Measurements from ENCODE around the gene KIAA1217.

Gene KIAA1217

DNA sequence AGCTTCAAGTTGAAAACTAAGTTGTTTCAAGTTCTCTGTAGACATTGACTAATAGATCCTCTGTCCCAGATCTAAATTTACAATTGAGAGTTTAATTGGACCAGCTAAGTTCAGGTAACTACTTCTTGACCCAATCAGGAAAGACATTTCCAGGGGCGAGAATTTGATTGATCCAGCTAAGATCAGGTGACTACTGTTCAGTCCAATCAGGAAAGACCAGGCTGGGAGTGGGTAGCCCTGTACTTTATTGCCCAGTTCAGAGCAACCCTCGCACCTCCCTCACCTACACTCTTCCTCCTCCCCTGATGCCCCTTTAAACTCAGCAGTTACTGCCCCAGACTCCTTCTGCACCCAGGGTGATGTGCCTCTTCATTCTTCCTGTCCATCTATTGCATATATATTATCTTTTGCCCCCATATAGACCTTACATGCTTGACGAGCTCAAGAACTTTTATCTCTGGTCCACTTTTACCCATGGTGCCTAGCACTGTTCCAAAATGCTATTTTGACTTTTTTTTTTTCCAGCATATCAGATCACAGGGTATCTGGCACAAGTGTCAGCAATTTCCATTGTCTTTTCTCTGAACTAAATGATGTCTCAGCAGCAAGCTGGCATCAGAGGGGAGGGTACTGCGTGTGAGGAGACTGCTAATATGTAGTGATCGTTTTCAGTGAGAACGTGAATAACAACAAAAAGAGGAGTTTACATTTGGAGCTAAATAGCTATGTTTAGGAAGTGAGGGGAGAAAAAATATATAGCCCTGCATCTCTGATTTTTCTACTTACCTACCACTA lies 169.4 kb downstream of the KIAA1217 start:
- DNase-seq: no peak

DNA sequence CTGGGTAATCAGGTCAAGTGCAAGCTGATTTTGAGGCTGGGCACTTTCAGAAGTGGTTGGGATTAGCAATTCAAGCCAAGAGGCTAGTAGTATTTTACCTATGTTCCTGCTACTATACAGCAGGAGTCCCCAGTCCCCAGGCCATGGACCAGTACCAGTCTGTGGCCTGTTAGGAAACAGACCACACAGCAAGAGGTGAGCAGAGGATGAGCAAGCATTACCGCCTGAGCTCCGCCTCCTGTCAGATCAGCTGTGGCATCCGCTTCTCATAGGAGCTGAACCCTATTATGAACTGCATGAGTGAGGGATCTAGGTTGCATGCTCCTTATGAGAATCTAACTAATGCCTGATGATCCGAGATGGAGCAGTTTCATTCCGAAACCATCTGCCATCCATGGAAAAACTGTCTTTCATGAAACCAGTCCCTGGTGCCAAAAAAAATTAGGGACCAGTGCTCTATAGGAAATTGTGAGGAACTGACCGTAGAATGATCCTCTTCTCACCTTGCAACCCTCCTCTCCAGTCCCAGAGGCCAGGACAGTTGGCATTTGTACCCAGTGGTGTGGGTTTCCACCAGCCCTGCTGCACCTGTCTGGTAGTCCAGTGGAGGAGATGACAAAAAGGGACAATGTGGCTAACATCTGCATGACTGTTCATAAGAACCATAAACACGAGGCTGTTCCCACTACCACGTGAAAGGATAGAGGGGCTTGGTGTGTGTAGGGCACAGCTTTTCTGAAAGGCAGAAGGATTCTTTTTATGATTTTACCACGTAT lies 172.5 kb downstream of the KIAA1217 start:
- no peak for DNase-seq

DNA sequence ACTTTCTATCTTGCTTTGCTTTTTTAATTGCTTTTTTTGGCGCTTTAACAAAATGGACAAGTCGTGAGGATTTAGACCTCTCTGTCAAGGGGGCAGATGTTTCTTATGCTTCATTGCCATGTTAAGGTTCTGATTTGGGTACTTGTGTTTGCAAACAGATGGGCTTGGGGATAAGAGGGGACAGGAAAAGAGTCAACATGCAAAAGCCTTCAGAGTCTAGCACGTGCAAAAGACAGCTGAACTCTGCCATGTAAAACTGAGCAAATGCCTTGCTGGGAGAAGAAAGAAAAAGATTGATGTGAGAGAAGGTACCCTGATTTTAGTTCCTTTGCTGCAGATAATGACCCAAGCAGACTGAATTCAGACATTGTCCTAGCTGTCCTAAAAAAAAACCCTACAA lies 173.1 kb downstream of the KIAA1217 start:
- DNase-seq: no peak

DNA sequence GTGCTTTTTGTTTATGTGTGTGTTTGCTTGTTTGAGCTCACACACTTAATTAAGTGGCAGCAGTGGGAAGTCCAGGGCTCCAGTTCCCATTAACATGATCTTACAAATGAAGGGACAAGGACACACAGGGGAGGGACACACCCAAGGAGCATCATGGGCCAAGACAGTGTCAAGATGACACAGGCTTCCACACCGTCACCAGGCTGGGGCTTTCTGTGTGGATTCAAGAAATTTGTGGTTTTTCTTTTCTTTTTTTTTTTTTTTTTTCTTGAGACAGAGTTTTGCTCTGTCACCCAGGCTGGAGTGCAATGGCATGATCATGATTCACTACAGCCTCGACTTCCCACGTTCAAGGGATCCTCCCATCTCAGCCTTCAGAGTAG lies 173.6 kb downstream of the KIAA1217 start:
- no peak for DNase-seq

DNA sequence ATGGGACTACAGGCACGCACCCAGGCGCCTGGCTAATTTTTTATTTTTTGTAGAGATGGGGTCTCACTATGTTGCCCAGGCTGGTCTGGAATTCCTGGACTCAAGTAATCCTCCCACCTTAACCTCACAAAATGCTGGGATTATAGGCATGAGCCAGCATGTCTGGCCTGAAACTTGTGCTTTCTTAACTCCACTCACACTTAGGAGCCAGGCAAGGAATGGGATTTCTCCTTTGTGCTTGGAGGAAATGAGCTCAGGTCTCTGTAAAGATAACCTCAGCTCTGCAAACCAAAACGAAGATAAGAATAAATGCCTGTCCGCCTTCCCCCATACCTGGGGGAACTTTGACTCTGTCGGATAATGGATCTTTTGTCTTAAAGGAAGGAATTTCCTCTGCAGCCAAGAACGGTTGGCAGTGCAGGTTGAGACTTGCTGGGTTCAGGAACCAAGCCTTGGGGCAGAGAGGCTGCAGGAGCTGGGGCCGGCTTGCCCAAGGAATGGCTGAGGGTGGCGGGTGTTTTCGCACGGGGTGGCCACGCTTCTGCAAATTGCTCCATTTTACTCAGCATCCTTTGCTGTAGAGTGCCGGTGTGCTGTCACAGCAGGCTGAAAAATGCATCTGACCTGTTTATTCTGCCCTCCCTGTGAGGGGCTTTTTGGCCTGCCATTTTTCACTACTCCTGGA lies 174.2 kb downstream of the KIAA1217 start:
- DNase-seq: no peak

DNA sequence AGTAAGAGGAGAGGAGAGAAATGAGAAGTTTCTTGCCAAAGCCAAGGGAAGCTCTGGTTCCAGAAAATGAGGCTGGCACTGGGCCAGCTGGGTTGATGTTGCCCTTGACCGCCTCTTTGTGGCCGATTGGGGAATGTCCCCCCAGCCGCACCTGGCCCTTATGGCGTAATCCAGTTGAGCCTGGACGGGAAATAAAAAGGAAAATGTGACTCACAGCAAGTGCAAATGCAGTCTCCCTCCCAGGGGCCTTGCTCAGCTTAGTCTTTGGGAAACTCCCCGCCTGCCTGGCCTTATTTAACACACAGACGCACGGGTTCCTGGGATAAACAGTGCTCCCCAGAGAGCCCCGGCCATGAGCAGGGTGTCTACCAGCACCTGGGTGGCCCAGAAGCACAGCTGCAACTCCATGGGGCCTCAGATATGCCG lies 174.8 kb downstream of the KIAA1217 start:
- peak; percentile 54 for DNase-seq

DNA sequence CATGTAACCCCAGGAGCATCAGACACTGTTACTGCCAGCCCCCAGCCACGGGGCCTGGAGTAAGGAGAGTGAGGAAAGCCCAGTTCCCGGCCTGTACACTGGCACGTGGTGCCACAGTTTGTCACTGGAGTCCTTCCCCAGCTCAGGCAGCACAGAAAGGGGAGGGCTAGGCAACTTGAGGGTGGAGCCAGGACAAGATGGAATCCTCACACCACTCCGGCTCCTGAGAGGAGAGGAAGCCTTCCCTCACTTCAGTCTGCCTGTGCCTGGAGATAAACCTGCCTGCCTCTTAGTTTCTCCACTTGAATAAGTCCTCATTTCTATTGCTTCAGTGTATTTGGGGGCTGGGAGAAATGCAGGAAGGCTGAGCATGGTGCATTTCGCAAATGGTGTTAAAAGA lies 176.0 kb downstream of the KIAA1217 start:
- no peak for DNase-seq

DNA sequence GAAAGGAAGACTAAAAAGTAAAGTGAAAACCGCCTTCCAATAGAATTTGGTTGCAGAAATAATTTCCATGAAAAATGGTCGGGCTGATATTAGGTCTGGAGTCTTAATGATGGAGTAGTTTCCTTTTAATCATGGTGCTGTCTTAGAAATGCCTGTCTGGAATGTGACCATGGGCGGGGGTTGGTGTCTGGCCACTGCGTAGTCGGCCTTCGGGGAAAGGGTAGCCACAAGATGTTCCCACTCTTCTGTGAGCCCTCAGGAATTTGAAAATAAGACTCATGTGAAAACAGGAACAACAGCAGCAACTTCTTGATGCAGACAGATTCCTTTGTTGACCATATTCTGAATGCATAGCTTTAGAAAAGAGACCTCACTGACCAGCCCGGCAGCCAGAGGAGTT lies 176.8 kb downstream of the KIAA1217 start:
- DNase-seq: no peak

DNA sequence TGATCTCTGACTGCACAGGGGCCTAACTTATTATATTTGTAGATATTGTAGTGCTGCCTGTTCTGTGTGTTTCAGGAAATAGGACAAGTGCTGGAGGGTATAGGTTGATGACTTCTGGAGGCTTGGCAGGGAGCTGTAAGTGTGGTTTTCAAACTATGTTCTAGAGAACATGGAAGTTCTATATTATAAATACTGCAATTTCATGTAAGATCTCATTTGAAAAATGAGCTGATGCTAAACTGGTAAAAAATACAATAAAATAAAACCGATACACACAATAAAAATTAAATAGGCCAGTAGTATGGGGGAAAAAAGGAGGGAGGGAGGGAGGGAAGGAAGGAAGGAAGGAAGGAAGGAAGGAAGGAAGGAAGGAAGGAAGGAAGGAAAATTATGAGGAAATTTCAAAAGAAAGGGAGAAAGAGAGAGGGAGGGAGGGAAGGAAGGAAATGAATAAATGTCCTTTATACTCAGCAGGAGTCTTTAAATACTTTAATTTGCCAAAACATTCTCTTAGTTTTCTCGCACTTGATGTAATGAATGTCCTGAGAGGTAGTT lies 181.3 kb downstream of the KIAA1217 start:
- DNase-seq: no peak

DNA sequence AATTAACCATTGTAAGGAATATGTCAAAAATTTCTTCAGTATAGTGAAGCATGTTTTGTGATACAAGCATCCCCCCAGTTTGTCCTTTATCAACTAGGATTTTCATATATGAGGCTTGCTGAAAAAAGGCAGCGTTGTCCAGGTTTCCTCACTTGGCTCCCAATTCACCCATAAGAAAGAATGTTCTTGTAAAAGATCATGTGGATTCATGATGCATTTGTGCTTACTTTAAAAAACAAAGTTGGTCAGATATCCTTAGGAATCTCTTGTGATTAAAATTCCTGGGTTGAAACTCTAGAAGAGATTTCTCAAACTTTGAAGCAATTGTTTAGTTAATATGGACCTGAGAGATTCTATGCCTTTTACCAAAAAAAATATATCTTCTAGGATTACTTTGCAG lies 181.8 kb downstream of the KIAA1217 start:
- DNase-seq: no peak

DNA sequence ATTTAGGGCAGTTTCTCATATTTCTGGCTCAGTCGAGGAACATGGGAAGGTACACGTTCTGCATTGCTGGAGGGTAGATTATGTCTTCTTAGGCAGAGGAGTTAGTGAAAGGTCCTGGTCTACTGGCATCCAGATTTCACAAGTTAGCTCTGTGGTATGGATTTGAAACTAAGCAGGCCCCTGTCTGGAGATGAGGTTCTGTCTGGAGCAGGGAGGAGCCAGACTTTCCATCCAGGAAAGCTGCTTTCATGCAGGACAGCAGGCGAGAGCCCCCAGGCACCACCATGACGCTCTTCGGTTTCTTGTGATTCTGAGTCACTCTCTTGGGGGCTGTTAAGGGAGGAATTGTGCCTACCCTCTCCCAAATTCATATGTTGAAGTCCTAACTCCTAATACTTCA lies 184.3 kb downstream of the KIAA1217 start:
- DNase-seq: no peak

DNA sequence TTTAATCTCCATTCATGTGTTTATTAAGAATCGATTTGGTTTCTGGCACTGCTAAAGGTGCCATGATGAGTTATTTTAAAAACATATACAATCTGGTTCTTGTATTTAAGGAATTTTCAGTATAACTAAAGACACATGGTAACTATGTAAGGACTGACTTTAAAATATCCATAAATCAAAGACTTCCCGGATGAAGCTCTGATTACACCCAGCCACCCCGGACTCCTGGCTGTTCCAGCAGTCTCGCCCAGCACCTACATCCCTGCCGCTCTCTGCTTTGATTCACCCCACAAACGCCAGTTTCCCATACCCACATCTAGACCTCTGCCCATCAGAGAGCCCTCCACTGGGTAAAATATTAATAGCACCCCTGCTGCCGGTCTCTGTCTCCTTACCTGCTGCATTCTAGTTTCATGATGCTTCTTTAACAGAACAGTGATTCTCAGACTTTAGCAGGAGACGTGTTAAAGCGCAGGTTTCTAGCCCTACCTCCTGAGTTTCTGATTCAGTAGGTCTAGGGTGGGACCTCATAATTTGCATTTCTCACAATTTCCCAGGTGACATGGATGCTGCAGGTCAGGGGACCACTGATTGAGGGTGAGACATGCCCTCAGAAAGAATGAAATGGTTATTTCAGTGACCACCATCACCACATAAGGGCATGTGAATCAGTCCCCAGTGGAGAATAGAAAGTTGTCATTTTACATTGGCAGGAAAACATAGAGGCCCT lies 185.7 kb downstream of the KIAA1217 start:
- no peak for DNase-seq

DNA sequence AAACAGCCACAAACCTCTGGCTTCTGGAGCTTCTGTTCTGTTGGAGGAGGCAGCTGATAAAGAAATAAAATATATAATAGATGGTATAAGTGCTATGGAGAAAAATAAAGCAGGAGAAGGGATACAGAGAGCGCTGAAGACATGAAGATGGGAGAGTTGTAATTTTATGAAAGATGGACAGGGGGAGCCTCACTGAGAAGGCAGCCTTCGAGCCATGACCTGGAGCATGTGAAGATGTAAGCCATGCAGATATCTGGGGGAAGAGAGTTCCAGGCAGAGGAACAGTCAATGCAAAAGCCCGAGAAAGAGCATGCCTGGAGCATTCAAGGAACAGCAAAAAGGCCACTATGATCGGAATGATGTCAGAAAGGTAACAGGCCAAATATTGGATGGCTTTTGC lies 187.5 kb downstream of the KIAA1217 start:
- DNase-seq: no peak

DNA sequence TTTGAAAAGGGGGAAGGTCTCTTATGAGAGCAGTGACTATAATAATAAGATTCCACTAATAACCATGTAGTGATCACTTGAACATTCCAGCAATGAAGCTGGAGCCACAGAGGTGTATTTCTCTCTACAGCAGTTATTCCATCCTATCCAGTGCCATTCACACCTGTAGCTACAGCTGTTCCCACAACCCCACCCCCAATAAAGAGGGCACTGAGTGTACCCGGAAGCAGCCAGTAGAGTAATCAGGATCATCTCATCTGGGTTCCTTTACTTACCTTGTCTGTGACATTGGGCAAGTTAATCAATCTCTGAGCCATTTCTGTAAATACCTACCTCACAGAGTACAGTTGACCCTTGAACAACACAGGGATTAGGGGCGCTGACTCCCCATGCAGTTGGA lies 188.7 kb downstream of the KIAA1217 start:
- DNase-seq: no peak

DNA sequence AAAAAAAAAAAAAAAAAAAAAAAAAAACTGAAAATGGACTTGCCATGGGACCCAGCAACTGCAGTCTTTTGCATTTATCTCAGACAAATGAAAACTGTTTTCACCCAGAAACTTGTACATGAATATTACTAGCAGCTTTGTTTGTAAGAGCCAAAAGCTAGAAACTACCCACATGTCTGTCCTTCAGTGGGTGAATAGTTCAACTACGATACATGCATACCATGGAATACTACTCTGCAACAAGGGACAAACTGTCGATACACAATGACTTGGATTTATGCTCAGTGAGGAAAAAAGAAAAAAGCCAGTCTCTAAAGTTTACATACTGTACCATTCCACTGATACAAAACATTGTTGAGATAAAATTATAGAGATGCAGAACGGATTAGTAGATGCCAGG lies 195.6 kb downstream of the KIAA1217 start:
- no peak for DNase-seq

DNA sequence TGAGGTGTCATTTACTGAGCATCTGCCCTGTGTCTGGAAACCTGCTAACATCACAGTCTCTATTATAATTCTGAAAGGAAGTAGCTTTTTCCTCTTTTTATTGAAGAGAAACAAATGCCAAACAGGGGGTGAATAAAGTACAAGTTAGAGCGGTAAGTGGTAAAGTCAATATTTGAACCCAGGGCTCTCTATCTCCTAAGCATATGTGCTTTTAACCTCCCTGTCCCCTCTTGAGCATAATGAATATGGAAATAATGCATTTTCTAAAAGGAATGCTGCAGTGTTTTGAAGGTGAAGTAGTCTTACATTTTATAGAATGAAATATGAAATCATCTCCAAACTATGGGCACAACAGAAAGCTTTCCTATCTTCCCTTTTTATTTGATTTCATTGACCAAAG lies 196.7 kb downstream of the KIAA1217 start:
- no peak for DNase-seq

DNA sequence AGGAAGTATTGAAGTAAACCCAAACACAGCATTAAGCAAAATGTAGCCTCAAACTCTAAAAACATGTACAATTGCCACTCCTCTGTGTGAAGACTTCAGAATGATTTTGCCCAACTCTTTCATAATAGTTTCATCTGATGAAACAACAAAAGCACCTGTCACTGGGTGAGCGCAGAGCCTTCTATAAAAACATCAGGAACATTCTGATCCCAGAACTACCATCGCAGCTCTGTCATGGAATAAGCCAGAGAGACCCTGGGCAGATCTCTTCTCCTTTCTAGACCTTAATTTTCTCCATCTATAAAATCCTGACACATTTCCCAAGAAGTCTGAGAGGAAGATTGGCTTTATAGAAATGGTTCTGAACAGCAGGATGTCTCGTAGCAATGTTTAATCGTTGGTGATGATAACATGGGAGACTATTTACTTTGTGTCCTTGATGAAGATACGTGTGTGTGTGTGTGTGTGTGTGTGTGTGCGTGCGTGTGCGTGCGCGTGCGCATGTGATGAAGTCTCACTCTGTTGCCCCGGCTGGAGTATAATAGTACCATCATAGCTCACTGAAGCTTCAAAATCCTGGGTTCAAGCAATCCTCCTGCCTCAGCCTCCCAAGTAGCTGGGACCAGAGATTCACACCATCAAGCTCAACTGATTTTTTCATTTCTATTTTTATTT lies 198.0 kb downstream of the KIAA1217 start:
- DNase-seq: no peak

DNA sequence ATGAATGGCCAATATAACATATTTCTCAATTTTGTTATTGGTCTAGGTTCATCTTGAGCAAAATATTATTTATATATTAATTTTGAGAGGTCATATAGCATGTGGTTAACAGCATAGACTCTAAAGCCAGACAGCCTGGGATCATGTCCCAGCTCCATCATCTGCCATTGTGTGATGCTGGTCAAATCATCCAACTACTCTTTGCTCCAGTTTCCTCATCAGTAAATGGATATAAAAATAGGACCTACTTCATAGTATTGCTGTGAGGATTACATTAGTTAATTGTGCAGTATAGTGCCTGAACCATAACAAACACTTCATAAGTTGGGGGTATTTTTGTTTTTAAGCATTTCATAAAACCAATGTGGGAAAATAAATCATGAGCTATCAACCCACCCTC lies 199.0 kb downstream of the KIAA1217 start:
- DNase-seq: no peak

DNA sequence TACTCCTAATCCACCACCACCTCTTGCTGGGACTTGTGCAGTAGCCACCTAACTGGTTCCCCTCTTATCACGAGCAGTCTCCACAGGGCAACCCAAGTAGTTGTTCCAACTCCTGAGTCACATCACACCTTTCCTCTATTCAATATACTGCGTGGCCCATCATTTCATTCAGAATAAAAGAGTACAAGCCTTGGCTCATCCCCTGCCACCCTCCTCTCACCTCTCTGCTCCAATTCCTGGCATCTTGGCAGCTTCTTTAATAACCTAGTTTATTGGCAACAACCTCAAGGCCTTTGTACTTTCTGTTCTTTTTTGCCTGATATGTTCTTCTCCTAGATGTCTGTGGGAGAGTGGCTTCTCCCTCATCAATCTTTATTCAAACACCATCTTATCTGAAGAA lies 199.4 kb downstream of the KIAA1217 start:
- no peak for DNase-seq

DNA sequence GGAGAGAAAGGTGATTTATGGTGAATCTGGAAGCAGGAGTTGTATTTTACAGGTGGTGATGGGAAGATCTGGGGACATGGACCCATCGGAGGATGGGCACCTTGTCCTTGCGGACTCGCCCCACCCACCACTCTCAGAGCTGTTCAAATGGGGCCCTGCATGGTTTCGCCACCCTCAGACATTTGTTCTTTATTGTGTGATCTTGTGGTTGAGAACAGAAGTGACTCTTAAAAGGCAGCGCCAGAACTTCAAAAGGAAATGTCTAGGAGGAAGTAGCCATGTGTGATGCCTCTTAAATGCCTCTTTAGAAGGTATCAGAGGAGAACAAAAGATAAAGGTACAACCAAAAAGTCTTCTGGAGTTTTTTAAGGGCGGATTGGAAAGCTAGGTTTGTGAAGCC lies 205.7 kb downstream of the KIAA1217 start:
- no peak for DNase-seq

DNA sequence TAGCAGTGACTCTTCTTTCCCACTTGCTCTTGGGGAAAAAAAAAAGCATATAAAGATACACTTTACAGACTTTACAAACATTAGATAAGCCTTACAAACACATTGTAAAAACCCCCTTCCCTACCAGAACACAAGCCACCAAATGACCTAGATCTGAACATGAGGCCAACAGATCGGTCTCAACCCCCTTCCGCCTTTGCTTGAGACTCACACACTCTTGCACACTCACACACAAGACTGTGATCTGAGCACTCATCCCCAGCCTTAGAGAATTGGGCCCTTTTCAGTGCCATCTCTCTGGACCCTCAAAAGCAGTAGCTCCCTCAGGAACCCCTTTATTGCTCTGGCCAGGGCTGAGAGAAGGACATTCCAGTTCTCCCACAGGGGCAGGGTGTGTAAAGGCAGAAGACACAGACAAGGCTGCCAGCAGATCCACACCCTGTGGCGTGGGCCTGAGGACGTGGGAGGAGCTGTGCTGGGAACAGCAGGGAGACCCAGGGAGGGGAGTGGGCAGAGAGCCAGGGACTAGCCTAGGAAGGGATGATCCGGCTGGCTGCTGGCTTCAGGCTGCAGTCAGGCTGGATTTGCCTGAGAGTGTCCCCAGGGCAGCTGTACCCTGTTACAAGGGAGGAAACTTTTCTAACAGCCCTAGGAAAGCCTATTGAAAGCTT lies 206.7 kb downstream of the KIAA1217 start:
- DNase-seq: no peak

DNA sequence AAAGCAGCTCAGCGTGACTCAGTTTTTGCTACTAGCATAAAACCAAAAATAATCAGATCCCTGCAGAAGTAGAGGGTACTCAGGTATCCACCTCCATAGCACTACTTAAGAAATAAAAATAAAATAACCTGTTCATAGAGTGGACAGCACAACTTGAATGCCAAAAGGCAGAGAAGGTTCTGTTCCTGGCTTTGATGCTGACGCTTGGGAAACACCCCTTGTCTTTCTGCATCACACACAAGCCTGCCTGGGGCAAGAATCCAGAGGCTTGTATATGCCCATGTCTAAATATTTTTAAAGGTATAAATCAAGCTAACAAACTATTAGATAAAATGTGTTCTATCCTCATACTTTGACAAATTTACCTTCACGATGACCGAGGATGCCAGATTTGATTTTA lies 207.3 kb downstream of the KIAA1217 start:
- DNase-seq: no peak

All from DMS153 (cell line).